Measurements from ENCODE around the gene ZBTB47.

Gene ZBTB47

DNA sequence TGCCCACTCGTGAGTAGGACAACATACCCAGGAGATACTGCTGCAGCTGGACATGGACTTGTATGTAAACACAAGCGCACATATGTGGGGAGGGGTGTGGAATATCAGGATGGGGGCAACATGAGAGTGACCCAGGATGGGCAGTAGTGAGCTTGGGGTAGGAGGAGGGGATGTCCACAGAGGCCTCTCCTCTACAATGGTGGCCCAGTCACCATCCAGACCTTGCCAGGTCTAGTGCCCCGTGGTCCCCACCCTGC is 266 bp upstream of the ZBTB47 start:
- FAIRE-seq = no peak

DNA sequence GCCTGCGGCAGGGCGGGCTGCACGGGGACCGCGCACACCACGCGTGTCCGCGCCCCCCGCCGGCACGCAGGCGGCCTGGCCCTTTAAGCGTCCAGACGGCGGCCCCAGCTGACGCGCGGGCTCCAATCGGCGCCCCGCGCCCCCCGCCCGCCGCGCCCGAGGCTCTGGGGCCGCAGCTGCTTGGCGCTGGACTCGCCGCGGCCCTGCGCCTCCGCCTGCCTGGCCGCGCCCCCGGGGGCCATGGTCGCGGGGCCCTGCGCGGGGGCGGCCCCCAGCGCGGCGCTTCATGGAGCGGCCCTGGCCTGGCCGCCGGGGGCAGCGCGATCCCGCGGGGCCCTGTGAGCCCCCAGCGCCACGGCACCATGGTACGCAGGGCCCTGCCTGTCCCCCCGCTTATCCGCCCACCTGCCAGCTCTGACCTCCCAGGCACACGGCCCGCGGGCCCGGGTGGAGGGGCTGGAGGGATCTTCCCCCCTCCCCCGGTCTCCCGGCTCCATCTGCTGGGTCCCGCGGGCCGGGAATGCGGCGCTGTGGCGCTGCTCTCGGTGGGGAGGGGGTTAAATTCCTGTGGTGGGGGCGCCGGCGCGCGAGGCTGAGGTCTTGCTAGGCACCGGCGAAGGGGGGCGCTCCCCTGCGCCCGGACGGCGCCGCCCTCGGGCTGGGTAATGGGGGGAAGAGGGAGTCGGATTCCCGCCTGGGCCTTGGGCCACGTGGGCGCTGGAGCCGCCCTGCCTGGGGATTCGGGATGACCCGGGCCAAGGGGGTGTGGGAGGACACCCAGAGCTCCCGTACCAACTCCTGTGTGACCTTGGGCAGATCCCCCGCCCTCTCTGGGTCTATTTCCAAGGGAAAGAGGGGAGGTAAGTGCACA is 1.1 kb downstream of the ZBTB47 start:
- FAIRE-seq = no peak

DNA sequence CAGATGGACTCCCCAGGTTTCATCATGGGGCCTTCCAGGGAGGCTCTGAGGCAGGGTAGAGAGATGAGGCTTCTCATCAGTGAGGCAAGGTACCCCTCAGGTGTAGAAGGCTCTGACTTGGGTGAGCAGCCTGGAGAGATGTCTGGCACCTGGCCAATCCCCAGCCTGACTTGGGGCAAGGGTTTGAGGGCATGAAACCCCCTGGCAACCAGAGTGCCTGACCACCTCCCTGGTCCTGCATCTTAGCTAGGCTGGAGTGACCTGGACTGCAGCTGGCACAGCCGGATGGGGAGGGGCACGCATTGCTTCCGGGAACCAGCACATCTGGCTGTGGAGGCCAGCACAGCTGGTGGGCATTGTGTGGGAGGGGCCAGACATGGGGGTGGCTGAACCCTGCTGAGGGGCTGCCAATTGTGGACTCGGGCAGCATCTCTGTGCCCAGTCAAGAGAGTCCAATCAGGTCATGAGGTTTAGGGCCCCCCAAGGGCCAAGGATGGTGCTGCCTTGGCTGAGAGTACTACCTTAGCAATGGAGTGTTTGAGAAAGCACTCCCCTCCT is 1.9 kb downstream of the ZBTB47 start:
- FAIRE-seq = no peak

DNA sequence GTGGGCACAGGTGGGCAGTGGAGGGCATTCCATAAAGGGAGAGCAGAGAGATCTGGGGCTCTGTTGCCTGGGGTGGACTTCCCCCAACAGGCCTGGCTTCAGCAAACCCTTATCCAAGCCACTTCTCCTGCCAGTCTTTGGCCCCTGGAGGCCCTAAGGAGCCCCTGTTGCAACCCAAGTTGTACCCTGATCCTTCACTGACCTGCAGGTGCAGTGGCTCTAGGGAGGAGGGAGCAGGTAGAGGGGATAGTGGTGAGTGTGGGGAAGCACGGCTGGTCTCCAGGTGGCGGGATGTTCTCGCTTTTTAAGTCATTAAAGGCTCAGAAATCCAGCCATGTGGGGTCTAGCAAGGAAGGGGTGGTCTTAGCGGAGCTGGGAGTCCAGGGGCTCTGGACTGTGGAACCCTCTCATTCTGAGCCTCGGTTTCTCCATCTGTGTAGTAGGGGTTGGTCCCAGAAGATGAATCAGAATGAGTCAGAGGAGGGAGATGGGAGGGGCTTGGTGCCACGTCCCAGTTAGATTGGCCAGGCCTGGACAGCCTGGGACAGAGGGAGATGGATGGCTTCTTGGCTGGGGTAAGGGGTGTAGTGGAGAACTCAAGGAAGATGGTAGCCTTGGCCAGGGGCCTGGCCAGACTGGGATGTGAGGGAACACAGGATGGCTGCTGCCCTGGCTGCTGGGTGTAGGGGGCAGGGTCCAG is 2.6 kb downstream of the ZBTB47 start:
- FAIRE-seq = no peak

DNA sequence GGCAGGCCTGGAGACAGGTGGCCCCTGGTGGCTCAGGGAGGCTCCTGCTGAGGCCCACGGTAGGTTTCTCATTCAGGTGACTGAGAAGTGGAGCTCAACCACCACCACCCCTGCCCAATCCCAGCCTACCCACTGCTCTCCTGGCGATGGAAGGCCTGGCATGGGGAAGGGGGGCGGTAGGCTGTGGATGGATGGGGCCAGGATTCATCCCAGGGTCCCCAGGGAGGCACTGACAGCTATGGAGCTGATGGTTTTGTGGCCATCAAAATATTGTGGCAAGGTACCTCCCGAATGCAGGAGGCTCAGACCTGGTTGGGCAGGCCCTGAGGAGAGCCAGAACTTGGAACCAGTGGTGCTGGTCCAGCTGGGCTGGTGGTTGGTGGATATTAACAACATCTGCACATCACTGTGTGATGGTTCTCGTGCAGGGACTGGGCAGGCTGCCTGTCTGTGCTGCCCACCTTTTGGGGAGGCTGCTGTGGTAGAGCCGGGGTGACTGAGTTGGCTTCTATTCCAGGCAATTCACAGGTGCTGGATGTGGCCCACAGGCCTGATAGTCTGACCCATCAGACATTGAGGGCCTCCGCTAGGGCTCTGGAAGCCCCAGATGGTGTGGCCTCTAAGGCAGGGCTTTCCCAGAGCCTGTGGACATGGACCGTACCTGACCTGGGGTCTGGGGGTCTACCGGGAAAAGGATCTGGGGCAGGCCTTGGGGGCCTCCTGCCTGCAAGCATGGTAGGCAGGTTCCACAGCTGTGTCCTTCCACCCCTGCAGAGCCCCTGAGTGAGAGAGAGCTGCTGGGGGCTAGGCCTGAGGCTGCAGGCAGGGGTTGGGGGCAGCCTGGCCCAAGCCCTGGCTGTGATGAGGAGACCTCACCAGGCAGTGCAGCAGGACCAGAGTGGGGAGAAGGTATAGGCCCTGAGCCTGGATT is 3.4 kb downstream of the ZBTB47 start:
- no peak for FAIRE-seq

DNA sequence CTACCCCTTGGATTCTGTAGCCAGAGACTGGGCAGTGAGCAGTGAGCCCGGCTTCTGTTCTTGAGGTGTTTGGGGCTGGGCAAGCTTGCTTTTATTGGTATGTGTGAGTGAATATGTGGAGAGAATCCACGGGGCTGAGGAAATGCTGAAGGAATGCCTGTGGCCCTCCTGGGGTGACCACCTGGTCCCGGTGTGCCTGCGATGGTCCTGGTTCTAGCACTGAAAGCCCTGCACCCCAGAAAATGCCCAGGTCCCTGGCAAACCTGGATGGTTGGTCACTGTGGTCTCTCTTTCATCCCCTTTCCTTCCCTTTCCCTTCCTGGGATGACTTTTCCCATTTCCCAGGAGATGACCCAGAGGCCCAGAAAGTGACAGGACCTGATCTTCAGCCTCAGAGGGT is 4.2 kb downstream of the ZBTB47 start:
- no peak for FAIRE-seq

DNA sequence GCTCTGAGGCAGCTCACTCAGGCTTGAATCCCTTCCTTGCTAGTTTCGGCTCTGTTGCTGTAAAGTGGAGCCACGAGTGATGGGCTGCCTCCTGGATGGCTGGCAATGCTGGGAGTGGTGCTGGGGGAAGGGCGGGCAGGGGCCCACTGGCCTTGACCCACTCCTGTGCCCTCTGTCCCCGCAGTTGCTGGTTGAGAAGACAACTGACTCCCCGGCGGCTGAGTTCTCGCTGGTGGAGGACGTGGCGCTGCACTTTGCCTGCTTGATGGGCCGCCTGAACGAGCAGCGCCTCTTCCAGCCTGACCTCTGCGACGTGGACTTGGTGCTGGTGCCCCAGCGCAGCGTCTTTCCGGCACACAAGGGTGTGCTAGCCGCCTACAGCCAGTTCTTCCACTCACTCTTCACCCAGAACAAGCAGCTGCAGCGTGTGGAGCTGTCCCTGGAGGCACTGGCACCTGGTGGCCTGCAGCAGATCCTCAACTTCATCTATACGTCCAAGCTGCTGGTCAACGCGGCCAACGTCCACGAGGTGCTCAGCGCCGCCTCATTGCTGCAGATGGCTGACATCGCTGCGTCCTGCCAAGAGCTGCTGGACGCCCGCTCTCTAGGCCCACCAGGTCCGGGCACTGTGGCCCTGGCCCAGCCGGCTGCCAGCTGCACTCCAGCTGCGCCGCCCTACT is 4.7 kb downstream of the ZBTB47 start:
- FAIRE-seq = no peak

DNA sequence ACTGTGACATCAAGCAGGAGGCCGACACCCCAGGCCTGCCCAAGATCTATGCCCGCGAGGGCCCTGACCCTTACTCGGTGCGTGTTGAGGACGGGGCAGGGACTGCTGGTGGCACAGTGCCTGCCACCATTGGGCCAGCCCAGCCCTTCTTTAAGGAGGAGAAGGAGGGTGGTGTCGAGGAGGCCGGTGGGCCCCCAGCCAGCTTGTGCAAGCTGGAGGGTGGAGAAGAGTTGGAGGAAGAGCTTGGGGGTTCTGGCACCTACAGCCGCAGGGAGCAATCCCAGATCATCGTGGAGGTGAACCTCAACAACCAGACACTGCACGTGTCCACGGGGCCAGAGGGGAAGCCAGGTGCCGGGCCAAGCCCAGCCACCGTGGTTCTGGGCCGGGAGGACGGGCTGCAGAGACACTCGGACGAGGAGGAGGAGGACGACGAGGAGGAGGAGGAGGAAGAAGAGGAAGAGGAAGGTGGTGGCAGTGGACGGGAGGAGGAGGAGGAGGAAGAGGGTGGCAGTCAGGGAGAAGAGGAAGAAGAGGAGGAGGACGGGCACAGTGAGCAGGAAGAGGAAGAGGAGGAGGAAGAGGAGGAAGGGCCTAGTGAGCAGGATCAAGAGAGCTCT is 5.4 kb downstream of the ZBTB47 start:
- no peak for FAIRE-seq

DNA sequence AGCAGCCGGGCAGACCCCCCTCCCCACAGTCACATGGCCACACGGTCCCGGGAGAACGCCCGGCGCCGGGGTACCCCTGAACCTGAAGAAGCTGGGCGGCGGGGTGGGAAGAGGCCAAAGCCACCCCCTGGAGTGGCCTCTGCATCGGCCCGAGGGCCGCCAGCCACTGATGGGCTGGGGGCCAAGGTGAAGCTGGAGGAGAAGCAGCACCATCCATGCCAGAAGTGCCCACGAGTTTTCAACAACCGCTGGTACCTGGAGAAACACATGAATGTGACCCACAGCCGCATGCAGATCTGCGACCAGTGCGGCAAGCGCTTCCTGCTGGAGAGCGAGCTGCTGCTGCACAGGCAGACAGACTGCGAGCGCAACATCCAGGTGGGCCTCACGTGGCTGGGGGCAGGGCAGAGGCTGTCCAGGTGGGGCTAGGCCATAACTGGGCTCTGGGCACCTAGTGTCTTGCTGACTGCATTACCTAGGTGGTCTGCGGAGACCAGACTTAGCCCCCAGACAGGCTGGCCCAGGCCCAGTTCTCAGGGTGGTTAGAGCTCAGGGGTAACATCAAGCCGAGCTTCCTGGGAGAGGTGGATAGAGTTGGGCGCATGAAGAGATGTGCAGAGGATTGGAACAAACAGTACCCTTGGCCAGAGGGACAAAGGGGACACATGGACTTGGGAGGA is 6.1 kb downstream of the ZBTB47 start:
- no peak for FAIRE-seq

DNA sequence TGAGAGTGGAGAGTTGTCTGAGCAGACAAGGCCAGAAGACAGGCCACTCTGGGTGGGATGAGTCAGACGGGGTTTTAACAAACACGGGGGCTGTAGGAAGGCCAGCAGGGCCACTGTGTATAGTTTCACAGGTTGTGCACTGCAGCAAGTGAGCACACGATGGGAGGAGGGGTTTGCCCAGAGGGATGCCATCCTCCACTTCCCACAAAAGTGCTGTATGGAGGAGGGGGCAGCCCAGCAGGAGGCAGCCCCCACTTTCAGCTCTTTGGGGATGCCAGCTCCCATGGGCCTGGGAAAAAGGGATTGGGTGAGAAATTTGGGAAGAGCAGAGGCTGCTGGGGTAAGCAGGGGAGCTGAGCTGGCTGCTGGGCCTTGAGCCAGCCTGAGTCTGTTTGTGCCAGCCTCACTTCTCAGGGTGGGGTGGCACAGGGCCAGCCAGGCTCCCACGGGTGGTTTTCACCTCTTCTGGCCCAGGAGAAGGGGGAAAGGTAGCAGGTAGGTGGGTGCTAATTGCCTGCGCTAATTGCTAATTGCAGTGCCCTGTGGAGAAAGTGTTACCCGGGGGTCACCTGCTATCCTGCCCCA is 6.7 kb downstream of the ZBTB47 start:
- no peak for FAIRE-seq

DNA sequence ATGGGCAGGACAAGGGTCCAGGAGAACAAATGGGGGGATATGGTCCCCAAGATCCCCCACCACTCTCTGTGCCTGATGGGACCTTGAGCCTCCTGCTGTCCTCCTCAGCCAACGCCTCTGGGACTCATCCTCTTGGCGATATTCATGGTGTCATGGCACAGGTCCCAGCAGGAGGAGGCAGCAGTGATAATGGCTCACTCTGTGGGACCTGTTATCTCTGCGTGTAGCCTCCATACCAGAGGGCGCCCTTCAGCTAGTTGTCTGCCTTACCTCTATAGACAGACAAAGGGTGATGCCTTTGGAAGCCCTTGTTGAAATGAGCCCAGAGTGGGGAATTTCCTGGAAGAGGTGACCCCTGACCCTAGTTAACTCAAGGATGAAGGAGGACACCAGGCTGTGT is 7.4 kb downstream of the ZBTB47 start:
- FAIRE-seq = no peak

DNA sequence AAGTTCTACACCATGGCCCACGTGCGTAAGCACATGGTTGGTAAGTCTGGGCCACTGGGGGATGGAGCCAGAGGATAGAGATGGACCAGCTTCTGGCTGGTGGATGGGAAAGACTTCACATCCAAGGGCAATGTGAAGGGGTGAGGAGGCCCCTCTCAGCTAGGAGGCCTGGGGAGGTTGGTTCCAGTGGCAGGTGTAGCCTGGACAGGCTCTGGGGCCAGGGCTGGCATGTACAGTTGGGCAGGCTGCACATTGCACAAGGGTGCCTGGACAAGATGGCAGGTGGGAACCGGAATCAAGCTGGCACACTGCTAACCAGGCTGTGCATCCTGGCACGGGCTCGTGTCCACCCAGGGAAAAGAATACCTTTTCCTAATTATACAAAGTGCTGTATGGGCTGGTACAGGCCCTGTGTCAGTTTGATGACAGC is 8.1 kb downstream of the ZBTB47 start:
- no peak for FAIRE-seq

DNA sequence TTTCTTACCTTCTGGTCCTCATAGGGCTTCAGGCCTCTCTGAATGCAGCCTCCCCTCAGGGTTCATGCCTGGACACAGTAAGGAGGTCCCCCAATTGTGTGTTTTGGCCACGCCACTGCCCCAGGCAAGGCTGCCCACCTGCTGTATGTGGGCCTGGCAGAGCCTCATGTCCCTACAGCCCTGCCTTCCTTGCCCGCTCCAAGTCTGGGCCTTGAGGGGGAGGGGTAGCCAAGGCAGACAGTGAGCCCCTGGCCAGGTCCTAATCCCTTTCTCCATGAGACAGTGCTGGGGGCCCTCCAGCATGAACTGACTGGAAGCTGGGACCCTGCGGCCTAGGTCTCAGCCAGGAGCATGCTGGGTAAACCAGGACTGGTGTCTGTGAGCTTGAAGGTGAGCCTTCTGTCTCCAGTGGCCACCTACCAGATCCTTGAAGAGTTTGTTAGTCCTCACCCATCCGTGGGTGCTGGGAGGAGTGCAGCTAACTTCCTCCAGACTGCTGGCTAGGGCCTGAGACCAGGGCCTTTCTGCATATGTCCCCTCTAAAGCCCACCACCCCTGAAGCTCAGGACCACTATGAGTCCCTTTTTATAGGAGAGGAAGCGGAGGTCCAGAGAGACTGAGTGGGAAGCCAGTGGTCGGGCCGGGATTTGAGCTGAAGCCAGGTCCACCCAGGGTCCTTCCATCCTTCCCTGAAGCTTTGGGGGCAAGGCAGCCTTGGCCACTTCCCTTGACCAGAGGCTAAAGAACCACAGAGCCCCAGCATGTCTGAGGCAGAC is 8.7 kb downstream of the ZBTB47 start:
- FAIRE-seq = no peak

DNA sequence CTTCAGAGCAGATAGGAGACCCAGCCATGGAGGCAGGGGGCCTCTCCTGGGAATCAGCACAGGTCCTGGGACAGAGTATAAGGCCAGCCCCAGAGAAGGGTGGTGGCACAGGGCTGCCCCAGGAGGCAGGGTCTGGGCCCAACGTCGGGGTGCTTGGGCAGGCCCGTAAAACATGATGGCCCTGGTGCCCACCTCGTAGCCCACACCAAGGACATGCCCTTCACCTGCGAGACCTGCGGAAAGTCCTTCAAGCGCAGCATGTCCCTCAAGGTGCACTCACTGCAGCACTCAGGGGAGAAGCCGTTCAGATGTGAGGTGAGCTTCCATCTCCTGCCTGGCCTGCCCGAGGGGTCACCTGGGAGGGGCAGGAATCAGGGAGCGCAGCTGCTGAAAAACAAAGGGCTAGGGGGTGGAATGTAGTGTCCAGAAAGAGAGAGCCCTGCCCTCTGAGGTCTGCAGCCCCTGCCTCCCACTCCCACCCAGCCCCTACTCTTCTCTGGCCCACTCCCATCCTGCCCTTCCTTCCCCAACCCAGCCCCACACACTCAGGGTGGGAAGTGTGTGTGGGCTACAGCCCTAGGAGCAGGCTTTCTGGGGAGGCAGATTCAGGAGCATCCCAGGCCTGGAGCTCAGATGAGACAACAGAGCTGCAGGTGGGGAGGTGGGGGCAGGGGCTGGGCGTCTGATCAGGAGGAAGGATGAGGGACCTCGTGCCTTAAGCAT is 9.5 kb downstream of the ZBTB47 start:
- FAIRE-seq = no peak

DNA sequence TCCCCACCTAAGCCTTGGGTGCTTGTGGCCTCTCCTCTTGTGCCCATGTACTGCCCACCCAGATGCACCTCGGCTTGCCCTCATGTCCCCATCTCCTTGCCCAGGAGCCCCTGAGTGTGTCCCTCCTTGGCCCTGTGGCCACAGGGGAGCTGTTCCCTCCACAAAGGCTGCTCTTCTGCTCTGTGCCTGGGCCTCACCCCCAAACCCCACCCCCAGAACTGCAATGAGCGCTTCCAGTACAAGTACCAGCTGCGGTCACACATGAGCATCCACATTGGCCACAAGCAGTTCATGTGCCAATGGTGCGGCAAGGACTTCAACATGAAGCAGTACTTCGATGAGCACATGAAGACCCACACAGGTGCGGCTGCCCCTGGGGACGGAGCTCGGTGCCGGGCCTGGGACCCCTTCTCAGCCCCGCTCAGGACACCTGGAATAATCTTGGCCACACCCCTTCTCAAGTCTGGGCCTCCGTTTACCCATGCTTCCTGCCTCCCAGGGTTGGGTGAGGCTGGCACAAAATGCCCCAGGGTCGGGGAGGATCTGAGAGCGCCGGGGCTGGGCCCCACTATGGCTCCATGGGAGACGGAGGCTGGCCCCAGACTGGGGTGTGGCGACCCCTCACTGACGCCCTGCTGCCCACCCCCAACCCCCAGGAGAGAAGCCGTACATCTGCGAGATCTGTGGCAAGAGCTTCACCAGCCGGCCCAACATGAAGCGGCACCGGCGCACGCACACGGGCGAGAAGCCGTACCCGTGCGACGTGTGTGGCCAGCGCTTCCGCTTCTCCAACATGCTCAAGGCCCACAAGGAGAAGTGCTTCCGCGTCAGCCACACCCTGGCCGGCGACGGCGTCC is 10.3 kb downstream of the ZBTB47 start:
- FAIRE-seq = no peak

DNA sequence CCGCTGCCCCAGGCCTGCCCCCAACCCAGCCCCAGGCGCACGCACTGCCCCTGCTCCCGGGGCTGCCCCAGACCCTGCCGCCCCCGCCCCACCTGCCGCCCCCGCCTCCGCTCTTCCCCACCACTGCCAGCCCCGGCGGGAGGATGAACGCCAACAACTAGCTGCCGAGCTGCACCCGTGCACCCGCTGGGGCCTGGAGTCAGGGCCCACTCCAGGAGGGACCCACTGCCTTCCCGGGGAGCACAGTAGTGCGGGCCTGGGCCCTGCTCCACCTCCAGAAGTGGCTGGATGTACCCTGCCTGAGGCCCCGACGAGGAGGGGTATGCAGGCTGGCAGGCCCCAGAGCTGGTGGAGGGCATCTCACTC is 10.9 kb downstream of the ZBTB47 start:
- FAIRE-seq = no peak

DNA sequence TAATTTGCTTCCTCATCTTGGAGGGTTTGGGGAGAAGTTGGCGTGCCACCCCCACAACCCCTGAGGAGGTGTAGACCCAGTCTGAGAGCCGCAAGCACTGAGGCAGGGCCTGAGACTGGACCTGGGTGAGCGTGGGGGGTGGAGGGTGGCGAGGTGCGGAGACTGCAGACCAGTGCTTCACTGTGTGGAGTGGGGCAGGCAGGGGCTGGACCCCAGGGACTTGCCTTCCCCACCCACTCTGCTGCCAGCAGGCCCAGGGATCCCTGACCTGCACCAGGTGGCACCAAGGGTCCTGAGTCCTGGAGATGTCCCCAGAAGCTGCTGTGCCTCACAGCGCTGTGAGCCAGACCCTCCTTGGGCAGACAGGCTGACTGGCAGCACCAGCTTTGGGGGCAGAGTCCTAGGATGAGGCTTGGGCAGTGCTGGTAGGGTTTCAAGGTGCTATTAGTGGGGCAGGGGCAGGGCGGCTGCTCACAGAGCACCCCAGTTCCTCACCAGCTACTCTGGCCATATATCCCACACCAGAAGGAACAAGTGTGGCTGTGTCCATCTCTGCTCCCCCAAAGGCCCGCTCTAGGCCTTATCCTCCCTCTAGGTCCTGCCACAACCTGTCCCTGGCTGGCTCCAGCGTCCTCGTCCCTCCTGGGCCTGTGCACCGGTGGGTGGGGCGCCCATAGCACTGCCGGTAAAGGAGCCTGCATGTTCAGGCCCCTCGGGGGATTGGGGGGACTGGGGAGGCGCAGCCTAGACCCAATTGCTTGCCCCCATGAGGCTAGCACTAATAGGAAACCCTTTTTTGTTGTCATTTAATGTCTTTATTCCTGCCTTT is 11.8 kb downstream of the ZBTB47 start:
- FAIRE-seq = no peak

DNA sequence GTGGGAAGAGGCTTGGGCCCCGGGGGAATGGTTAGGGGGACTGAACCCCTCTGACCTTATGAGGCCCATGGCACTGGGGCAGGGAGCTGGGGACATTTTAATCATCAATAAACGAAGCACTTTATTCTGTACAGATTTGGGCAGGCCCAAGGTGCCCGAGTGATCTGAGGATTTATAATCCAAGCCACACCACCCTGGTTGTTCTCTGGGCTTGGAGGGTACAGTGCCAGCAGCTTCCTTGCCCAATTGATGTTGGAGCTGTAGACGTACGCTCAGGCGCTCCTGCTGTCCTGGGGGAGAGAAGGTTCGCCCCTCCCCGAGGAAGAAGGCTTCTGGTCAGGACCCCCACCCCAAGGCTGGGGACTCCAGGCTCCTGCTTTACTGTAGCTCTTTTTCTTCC is 12.5 kb downstream of the ZBTB47 start:
- FAIRE-seq = no peak
